Vagina (tissue), 2 donors: Measurements from ENCODE around the gene MRTO4.
"Not testable (repeated sequence)": the region's sequence is repeated elsewhere in the genome, so short reads cannot be mapped to it uniquely, and the experiment has no call there.

Experiments
- POLR2A ChIP-seq, 2 donors: fragments of 450-650 bp; IDR thresholded peaks; one replicate each; pipeline ENCODE4 v1.6.1; 2017; ENCODE audit warnings: antibody characterized with exemption in 2 of 2, mild to moderate bottlenecking in 2 of 2, moderate library complexity in 2 of 2
- TF ChIP-seq, protein P1 (sequence below), 3 experiments: fragments of 450-650 bp in 2 of 3; fragments of 200-600 bp in 1 of 3; sonication (generic) in 1 of 3; IDR thresholded peaks; one replicate each; pipeline ENCODE4 v1.5.1; 2017 to 2019; ENCODE audit warnings: antibody characterized with exemption in 3 of 3, mild to moderate bottlenecking in 2 of 3, moderate library complexity in 2 of 3

GRCh38 chr1:19216585-19216984 lies 35.0 kb upstream of the MRTO4 start:
- TF ChIP-seq, protein P1, sequence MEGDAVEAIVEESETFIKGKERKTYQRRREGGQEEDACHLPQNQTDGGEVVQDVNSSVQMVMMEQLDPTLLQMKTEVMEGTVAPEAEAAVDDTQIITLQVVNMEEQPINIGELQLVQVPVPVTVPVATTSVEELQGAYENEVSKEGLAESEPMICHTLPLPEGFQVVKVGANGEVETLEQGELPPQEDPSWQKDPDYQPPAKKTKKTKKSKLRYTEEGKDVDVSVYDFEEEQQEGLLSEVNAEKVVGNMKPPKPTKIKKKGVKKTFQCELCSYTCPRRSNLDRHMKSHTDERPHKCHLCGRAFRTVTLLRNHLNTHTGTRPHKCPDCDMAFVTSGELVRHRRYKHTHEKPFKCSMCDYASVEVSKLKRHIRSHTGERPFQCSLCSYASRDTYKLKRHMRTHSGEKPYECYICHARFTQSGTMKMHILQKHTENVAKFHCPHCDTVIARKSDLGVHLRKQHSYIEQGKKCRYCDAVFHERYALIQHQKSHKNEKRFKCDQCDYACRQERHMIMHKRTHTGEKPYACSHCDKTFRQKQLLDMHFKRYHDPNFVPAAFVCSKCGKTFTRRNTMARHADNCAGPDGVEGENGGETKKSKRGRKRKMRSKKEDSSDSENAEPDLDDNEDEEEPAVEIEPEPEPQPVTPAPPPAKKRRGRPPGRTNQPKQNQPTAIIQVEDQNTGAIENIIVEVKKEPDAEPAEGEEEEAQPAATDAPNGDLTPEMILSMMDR (IDR thresholded peaks at IDR 0.05): not testable (repeated sequence)
- not testable (repeated sequence) for TF ChIP-seq POLR2A (IDR thresholded peaks at IDR 0.05)
